ENCODE results near the gene ATP6AP2. TPM values are rescaled to one million over a fixed set of nuclear protein-coding genes. Genes with fewer than 3 reads are reported as not detected.

ATP6AP2 gene
- total RNA-seq, 2 experiments from 2014 or later: 28.2 to 34.9 TPM

DNA sequence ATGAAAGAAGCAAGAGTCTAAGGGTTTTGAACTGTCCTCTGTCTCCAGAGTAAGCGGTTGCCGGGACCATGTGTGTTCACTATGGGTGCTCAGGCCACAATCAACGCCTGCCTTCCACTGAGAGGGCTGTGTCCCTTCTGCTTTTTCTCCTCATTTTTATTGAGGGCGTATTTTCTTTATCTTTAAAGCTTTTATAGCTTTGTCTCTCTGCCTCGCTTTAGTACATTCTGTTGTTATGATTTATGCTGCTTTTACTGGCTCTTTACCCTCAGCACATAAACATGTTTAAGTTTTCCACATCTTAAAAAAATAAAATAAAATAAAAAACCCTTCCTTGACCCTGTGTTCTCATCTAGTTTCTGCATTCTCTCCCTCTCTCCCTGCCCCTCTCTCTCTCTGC is 42.4 kb upstream of the ATP6AP2 start:
- ChIA-PET CTCF (ENCODE audit: unreplicated experiment) (no interaction called here), POLR2A (no interaction called here)
- Histone ChIP-seq H3K4me3 (ENCODE audit: low read depth, low read length, poor library complexity, severe bottlenecking) (no peak overlapping the region), H3K36me3 (ENCODE audit: insufficient read depth, low read length) (no peaks in the 10 kb centered on the region), H4K20me1 (ENCODE audit: insufficient read depth, low read length) (no peaks in the 10 kb centered on the region), H2AFZ (ENCODE audit: low read length) (no peak overlapping the region), H3K4me1 (ENCODE audit: insufficient read depth, low read length, poor library complexity, severe bottlenecking) (no peaks in the 10 kb centered on the region), H3K27ac (ENCODE audit: low read depth, low read length, poor library complexity, severe bottlenecking) (no peak overlapping the region), H3K4me2 (ENCODE audit: low read length) (no peak overlapping the region), H3K9me2 (ENCODE audit: insufficient read depth, low read length) (no peaks in the 10 kb centered on the region), H3K79me2 (ENCODE audit: insufficient read depth, low read depth, low read length) (no peaks in the 10 kb centered on the region), H3K9me3 (ENCODE audit: low read length) (no peaks in the 10 kb centered on the region)
- TF ChIP-seq, protein P1, sequence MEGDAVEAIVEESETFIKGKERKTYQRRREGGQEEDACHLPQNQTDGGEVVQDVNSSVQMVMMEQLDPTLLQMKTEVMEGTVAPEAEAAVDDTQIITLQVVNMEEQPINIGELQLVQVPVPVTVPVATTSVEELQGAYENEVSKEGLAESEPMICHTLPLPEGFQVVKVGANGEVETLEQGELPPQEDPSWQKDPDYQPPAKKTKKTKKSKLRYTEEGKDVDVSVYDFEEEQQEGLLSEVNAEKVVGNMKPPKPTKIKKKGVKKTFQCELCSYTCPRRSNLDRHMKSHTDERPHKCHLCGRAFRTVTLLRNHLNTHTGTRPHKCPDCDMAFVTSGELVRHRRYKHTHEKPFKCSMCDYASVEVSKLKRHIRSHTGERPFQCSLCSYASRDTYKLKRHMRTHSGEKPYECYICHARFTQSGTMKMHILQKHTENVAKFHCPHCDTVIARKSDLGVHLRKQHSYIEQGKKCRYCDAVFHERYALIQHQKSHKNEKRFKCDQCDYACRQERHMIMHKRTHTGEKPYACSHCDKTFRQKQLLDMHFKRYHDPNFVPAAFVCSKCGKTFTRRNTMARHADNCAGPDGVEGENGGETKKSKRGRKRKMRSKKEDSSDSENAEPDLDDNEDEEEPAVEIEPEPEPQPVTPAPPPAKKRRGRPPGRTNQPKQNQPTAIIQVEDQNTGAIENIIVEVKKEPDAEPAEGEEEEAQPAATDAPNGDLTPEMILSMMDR (conservative IDR thresholded peaks at IDR 0.05; ENCODE audit: low read length): no peak
- TF ChIP-seq EZH2phosphoT487 (IDR thresholded peaks at IDR 0.05; ENCODE audit: borderline replicate concordance, low read depth, low read length): no peak
- no TSS peak for BruUV-seq (replicated peaks)
- intact Hi-C loops (cut with micrococcal nuclease; ENCODE audit: unreplicated experiment): no loop called here
- no peak for DNase-seq (ENCODE audit: low spot score)

DNA sequence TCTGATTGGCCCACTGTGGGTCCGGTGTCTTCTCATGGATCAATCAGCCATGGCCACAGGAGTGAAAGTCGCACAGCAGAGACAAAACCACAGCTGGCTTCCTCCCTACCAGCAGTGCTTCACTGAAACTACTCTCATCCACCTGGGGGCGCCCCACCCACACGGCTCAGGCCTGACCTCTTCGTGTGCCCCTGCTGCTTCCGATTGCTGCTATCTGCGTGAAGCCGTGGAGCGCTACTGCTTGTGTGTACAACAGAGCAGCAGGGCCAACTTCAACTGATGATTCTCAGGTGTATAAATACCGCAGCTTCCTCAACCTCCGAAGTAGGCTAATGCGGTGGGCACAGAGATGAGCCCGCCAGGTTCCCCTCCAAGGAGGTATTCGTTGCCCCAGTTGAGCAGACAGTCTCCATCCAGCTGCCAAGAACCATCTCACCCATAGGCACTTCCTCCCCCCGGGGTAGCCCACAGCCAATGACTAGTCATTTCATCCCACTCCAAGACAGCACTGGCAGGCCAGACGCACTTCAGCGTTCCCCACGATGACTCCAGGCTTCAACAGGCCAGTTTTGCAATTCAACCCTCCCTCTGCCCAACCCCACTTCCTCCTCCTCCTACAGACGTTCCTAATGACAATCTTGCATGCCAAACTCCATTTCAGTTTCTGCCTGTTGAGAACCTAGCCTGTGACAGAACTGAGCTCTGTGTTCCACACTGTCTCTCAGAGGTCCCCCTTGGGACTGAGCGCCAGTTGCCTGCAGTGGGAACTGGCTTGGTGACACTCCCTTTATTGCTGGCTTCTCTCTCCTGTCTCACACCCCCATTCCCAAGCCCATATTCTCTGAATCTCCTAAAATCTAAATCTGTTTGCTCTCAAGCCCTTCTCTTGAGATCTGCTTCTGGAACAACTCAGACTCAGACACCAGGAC is 41.3 kb upstream of the ATP6AP2 start:
- peak; percentile 1 for DNase-seq (ENCODE audit: low spot score)
- Histone ChIP-seq H3K4me1 (ENCODE audit: insufficient read depth, low read length, poor library complexity, severe bottlenecking) (no peaks in the 10 kb centered on the region), H3K4me3 (ENCODE audit: low read depth, low read length, poor library complexity, severe bottlenecking) (no peak overlapping the region), H3K79me2 (ENCODE audit: insufficient read depth, low read depth, low read length) (no peaks in the 10 kb centered on the region), H2AFZ (ENCODE audit: low read length) (no peak overlapping the region), H3K27ac (ENCODE audit: low read depth, low read length, poor library complexity, severe bottlenecking) (no peak overlapping the region), H3K4me2 (ENCODE audit: low read length) (no peak overlapping the region), H3K9me2 (ENCODE audit: insufficient read depth, low read length) (no peaks in the 10 kb centered on the region), H4K20me1 (ENCODE audit: insufficient read depth, low read length) (no peaks in the 10 kb centered on the region), H3K9me3 (ENCODE audit: low read length) (no peaks in the 10 kb centered on the region), H3K36me3 (ENCODE audit: insufficient read depth, low read length) (no peaks in the 10 kb centered on the region)
- intact Hi-C loops (cut with micrococcal nuclease; ENCODE audit: unreplicated experiment): loop anchor here (5.0 kb wide), 1 partner anchor 108 kb away; the partner anchor contains the start of gene CXorf38
- CTCF ChIA-PET (ENCODE audit: unreplicated experiment): no interaction called here
- TF ChIP-seq, protein P1 (conservative IDR thresholded peaks at IDR 0.05; ENCODE audit: low read length): peak; percentile 43; the same call in 1 of the 2 replicates
- TF ChIP-seq EZH2phosphoT487 (IDR thresholded peaks at IDR 0.05; ENCODE audit: borderline replicate concordance, low read depth, low read length): no peak
- BruUV-seq (replicated peaks): no TSS peak
- POLR2A ChIA-PET: no interaction called here

DNA sequence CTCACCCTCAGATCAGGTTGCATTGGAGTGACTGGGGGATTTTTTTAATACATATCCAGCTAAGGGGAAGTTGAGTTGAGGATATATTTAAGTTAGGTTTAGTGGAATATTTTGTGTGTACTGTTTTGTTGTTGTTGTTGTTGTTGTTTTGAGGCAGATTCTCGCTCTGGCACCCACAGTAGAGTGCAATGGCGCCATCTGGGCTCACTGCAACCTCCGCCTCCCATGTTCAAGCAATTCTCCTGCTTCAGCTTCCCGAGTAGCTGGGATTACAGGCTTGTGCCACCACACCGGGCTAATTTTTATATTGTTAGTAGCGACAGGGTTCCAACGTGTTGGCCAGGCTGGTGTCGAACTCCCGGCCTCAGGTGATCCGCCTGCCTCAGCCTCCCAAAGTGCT is 38.6 kb upstream of the ATP6AP2 start:
- Histone ChIP-seq H3K27ac (ENCODE audit: low read depth, low read length, poor library complexity, severe bottlenecking) (no peak overlapping the region), H3K9me2 (ENCODE audit: insufficient read depth, low read length) (no peaks in the 10 kb centered on the region), H2AFZ (ENCODE audit: low read length) (no peak overlapping the region), H4K20me1 (ENCODE audit: insufficient read depth, low read length) (no peaks in the 10 kb centered on the region), H3K36me3 (ENCODE audit: insufficient read depth, low read length) (no peaks in the 10 kb centered on the region), H3K4me2 (ENCODE audit: low read length) (no peak overlapping the region), H3K9me3 (ENCODE audit: low read length) (no peaks in the 10 kb centered on the region), H3K79me2 (ENCODE audit: insufficient read depth, low read depth, low read length) (no peaks in the 10 kb centered on the region), H3K4me3 (ENCODE audit: low read depth, low read length, poor library complexity, severe bottlenecking) (no peak overlapping the region), H3K4me1 (ENCODE audit: insufficient read depth, low read length, poor library complexity, severe bottlenecking) (no peaks in the 10 kb centered on the region)
- intact Hi-C loops (cut with micrococcal nuclease; ENCODE audit: unreplicated experiment): loop anchor here (5.0 kb wide), 1 partner anchor 105 kb away; the partner anchor contains the start of gene CXorf38
- POLR2A ChIA-PET: no interaction called here
- no peak for TF ChIP-seq EZH2phosphoT487 (IDR thresholded peaks at IDR 0.05; ENCODE audit: borderline replicate concordance, low read depth, low read length)
- TF ChIP-seq, protein P1 (conservative IDR thresholded peaks at IDR 0.05; ENCODE audit: low read length): 0 out of 2 replicates have a peak, but pooled peaks have one; percentile 13
- CTCF ChIA-PET (ENCODE audit: unreplicated experiment): no interaction called here
- DNase-seq (ENCODE audit: low spot score): no peak
- no TSS peak for BruUV-seq (replicated peaks)
